NT2/D1 (cell line): ENCODE measurements around the gene ADPRS.

Source experiments
- SUZ12 ChIP-seq: IDR thresholded peaks from 2 replicates; pipeline ENCODE4 v1.6.1; 2011; ENCODE audit not compliant: insufficient read length, insufficient read depth; ENCODE audit errors: extremely low read depth
- YY1 ChIP-seq: IDR thresholded peaks from 2 replicates; pipeline ENCODE4 v1.6.1; 2011; ENCODE audit not compliant: insufficient read length, insufficient read depth
- ZNF274 ChIP-seq: IDR thresholded peaks from 2 replicates; pipeline ENCODE4 v1.6.1; 2011; ENCODE audit warnings: mild to moderate bottlenecking, low read depth, low read length

DNA sequence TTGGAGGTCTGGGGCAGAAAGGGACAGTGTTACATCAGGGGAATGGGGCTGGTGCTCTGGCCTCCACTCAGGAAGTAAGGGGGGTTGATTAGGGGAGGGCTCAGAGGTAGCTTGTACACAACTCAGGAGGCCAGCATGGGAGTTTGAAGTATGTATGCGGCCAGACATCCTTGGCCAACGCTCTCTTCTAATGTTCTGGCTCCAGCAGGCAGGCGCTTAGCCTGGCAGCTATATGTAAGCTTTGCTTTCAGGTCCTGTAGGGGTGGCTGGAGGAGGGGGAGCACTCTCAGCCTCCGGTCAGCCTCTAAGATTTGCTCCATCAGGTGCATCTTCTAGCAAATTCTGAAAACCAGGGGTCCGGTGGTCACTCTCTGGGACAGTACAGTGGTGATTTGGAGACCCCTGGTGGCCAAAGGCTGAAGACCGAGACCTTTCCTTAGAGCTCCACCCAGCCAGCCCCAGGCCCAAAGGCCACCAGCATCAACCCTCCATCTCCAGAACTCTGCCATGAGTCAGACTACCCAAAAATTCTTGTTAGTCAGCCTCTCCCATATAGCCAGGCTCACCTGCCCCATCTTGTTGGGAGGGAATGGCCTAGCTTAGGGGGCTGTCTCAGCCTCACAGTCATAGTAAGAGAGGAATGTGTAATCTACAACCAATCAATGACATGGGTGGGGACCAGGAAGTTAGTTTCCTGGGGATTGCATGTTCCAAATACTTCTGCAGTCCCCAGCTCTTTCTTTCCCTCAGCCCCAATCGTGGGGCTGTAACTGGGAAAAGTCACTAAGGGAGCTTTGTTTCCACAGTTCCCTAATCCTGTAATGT lies 46.0 kb downstream of the ADPRS start:
- TF ChIP-seq SUZ12: no peak
- no peak for TF ChIP-seq ZNF274
- TF ChIP-seq YY1: no peak
